Measurements from ENCODE around the gene CD99.
"Not testable (repeated sequence)": the region's sequence is repeated elsewhere in the genome, so short reads cannot be mapped to it uniquely, and the experiment has no call there.

Gene CD99

DNA sequence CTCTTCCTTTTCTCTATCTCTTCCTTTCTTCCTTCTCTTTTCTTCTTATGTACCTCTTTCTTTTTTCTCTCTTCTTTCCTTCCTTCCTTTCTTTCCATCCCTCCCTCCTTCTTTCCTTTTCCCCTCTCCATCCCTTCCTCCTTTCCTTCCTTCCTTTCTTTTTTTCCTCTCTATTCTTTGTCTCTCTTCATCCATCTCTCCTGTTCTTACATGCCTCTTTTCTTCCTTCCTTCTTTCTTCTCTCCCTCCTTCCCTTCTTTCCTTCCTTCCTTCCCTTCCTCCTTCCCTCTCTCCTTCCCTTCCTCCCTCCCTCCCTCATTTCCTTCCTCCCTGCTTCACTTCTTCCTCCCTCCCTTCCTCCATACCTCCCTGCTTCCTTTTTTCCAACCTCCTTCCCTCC lies 41.6 kb downstream of the CD99 start:
- no peak for DNase-seq

DNA sequence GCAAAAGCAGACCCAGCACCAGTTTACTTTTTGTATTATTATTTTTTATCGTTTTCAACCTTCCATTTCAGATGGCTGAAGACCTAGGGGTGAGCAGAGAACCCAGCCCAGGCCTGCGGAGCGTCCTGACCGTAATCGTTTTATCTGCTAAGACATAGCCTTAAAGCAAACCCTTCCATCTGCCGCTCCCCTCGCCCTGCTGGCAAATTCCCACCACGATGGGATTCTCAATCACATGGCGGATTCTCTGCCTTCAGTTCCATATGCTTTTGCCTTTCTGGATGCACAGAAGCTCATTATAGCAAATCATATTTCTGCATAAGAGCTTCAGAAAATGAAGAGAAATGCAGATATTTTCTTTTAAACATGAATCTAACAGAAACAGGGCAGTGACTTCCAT lies 42.2 kb downstream of the CD99 start:
- no peak for DNase-seq

DNA sequence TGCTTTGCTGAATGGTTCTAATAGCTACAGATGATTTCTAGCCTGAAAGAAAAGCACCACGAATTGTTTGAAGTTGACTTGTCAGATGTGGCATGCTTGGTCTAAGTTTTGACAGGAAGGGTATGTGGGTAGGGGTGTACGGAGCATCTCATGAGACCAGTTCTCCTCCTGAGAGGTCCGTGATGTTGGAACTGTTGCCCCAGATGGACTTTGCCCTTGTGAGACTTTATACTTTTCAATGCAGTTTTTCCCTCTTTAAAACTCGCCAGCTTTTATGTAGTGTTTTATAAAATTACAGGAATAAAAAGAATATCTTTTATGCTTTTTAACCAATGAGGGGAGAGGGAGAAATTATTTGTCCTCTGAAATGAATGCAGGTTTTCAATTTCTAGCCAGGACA lies 44.2 kb downstream of the CD99 start:
- no peak for DNase-seq

DNA sequence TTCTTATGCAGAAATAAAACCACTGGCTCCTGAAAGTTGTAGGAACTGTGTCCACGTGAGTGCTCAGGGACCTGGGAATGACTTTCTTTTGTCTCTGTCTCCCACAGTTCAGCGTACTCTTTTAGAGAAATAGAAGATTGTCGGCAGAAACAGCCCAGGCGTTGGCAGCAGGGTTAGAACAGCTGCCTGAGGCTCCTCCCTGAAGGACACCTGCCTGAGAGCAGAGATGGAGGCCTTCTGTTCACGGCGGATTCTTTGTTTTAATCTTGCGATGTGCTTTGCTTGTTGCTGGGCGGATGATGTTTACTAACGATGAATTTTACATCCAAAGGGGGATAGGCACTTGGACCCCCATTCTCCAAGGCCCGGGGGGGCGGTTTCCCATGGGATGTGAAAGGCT lies 49.6 kb downstream of the CD99 start:
- no peak for DNase-seq

DNA sequence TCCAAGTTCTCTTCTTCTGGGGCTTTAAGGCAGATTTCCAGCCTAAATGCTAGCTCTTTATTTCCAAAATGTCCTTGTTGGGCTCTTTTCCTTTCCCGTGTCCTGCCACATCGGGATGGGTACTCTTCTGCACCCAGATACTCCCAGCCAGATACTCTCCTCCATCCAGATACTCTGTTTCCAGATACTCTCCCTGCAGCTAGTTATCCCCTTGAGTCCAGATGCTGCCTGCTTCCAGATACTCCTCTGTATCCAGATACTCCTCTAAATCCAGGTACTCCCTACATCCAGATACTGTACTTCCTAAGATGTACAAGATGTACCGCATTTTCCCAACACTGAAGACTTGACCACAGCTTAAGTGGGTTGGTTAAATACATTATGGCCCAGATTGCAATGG lies 50.3 kb downstream of the CD99 start:
- DNase-seq = no peak

DNA sequence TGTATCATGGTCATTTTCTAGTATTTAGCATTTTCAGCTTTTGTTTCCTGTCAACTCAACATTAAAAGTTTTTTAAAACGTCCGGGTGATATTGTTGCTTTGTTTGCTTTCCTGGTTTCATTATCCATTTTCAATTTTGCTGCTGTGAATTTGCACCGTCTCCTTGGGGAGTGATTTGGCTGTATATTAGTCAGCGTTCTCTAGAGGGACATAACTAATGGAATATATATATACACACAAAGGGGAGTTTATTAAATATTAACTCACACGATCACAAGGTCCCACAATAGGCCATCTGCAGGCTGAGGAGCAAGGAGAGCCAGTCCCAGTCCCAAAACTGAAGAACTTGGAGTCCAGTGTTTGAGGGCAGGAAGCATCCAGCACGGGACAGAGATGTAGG lies 55.2 kb downstream of the CD99 start:
- not testable (repeated sequence) for DNase-seq

DNA sequence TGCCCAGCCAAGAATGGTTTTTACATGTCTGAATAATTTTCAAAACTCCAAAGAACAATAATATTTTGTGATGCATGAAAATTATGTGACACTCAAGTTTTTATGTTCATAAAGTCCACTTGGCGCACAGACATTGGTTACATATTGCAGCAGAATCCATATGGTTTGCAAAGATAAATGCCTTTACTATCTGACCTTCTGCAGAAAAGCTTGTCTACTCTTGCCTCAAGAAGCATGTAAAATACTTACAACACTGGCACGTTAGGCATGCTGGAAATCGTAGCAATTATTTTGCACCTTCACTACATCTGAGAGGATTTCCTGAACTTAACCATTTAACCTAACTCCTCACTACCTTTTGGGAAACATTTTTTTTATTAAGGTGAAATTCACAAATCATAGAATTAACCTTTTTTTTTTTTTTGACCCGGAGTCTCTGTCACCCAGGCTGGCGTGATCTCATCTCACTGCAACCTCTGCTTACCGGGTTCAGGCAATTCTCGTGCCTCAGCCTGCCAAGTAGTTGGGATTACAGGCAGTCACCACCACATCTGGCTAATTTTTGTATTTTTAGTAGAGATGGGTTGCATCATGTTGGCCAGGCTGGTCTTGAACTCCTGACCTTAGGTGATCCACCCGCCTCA lies 57.2 kb downstream of the CD99 start:
- no peak for DNase-seq

DNA sequence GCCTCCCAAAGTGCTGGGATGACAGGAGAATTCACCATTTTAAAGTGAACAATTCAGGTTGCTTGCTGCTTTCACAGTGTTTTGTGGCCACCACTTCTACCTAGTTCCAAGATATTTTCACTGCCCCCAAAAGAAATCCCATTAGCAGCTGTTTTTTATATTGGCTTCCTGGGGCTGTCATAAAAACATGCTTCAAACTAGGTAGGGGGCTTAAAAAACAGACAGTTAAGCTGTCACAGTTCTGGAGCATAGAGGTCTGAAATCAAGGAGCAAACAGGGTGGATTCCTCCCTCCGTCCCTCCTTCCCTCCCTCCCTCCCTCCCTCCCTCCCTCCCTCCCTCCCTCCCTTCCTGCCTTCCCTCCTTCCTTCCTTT lies 57.7 kb downstream of the CD99 start:
- no peak for DNase-seq

DNA sequence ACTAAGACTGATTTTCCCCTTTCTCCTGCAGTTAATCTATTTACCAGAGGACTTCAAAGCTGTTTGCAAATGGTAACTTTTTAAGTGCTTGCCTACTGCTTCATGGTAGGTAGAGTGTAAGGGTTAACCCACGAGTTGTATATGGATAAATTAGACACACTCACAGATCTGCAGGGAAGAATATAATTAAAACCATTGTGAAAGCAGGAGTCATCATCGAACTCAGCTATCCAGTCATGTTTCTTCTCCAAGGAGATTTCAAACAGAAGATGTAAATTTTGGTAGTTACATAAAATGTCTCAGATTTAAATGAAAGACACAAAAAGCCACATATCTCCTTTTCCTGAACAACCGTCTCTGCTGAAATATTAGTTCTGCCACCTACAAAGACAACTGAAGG lies 60.2 kb downstream of the CD99 start:
- DNase-seq = no peak

DNA sequence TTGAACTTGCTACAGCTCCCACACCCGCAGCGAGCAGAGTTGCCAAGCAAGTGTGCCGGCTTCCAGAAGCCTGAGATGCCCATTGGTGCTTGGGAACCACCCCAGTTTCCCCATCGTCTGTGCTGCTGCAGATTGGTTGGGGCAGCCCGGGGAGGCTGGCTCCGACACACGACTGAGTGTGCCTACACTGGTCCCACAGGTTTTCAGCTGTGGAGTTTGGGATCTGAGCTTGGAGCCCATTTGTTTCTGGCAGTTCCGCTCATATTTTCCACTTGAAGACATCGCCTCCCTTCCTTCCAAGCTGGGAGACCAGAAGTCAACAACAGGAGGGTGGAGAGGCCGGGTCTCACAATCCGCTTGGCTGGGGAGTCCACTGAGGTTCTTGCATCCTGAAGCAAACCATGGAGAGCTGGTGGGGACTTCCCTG lies 60.8 kb downstream of the CD99 start, which contains the start of gene XG:
Gene XG, plus strand, starts transcription at position 167 of the 427 bp plus-strand sequence. Its CDS starts 235 bp downstream, at position 402.
- not testable (repeated sequence) for DNase-seq

DNA sequence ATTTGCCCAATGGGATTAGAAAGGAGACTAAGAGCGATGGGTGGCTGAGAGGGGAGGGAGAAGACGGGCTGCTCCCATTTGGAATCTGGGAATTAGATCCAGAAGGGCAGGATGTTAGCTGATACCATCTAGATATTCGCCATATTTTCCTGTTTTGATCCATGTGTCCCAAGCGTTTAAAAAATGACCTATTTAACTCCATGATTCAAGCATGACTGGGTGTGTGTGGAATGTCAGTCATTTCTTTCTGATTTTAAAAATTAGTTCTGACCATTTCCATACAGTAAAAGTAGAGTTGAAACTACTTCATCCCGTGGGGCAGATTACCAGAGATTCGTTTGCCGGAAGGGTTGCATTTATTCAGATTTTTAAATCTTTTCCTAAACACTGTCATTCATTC lies 61.3 kb downstream of the CD99 start:
- DNase-seq = not testable (repeated sequence)

DNA sequence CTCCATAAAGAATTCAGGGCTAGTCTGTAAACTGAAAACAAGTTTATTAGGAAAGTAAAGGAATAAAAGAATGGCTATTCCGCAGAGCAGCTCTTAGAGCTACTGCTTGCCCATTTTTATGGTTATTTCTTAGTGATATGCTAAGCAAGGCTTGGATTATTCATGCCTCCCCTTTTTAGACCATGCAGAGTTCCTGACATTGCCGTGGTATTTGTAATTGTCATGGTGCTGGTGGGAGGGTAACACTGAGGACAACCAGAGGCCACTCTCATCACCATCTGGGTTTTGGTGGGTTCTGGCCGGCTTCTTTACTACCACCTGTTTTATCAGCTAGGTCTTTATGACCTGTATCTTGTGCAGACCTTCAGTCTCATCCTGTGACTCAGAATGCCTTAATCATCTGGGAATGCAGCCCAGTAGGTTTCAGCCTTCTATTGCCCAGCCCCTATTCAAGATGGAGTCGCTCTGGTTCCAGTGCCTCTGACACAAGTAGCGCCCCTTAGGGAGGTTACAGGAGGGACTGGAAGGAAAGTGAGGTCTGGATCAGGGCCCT lies 64.1 kb downstream of the CD99 start:
- not testable (repeated sequence) for DNase-seq

DNA sequence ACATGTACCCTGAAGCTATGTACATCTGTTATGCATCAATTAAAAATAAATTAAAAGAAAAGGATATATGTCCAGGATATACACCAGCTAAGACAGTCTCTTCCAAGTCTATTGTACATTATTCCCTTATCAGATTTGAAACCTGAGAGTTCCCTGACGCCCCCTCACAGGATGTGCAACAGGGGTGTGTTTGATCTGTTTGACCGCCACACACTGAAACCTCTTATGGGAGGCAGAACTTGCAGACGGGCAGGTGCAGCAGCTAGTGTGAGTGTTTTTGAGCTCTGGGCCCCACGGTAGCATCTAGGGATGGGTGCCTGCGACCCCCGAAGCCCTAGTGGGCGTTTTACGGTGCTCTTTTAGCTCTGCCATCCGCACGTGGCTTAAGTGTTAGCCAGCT lies 65.5 kb downstream of the CD99 start:
- DNase-seq = no peak

DNA sequence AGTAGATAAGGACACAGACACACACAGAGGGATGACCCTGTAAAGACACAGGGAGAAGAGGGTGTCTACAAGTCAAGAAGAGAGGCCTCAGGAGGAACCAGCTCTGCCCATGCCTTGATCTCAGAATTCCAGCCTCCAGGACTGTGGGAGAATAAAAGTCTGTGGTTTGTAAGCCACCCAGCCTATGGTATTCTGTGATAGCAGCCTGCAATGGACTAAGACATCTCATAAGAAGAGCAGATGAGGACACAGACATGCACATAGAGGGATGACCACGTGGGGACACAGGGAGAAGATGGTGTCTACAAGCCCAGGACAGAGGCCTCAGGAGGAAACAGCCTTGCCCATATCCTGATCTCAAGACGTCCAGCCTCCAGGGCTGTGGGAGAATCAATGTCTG lies 70.2 kb downstream of the CD99 start:
- DNase-seq = no peak

DNA sequence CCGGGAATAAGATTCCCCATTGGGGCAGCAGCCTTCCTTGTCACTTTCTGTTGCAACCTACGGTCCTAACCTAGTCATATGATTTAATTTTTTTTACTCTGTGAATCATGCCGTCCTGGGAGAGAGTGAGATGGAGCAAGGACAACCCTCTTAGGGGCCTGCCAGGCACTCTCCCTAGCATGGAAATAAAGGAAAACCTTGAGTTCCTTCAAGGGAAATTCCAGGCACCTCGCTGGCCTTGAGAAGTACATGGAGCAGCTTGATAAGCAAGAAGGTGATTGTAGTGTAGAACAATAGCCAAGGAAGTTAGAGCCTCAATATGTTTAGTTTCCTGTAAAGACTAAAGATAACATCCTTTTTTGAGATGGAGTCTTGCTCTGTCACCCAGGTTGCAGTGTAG lies 71.6 kb downstream of the CD99 start:
- DNase-seq = not testable (repeated sequence)

DNA sequence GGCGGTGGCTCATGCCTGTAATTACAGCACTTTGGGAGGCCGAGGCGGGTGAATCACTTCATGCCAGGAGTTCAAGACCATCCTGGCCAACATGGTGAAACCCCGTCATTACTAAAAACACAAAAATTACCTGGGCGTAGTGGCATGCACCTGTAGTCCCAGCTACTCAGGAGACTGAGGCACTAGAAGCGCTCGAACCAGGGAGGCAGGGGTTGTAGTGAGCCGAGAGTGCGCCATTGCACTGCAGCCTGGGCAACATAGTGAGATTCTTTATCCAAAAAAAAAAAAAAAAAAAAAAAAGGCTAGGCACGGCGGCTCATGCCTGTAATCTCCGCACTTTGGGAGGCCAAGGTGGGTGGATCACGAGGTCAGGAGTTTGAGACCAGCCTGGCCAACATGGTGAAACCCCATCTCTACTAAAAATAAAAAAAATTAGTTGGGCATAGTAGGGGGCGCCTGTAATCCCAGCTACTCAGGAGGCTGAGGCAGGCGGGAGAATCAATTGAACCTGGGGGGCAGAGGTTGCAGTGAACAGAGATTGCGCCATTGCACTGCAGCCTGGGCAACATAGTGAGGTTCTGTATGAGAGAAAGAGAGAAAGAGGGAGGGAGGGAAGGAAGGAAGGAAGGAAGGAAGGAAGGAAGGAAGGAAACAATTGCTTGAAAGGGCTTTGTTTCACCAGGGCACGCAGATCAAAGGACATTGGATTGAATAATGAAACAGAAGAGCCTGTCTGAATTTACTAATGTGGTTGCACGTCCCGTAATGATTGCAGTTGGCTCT lies 73.9 kb downstream of the CD99 start:
- DNase-seq = not testable (repeated sequence)

DNA sequence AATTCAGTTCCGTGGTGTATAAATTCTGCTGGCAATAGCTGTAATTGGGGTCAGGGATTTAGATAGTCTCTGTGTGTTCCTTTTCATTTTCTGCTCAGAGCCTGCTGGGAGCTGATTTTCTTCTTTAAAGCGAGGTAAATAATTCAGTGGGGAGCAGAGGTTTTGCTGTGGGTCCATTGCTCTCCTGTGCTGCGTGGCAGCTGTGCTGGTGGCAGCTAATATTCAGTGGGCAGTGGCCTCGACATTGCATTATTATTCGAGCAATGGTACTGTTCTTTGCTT lies 74.4 kb downstream of the CD99 start:
- DNase-seq = no peak

DNA sequence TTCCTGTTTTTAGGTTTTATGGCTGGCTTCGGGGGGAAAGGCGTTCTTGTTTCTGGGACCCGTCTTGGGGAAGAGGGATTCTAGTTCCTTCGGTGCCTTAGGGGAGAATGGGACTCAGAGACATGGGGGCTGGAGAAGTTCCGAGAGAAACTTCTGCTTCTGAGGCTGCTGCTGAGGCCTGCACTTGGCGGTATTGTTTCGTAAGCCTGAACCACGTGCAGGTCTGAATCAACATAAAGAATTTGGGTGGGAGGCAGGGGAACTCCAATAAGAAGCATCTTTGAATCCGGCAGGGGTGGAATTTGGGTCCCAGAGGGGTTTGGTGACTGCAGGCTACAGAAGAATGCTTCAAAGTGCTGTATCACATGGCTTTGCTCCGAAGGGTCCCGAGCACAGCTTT lies 75.8 kb downstream of the CD99 start:
- no peak for DNase-seq

DNA sequence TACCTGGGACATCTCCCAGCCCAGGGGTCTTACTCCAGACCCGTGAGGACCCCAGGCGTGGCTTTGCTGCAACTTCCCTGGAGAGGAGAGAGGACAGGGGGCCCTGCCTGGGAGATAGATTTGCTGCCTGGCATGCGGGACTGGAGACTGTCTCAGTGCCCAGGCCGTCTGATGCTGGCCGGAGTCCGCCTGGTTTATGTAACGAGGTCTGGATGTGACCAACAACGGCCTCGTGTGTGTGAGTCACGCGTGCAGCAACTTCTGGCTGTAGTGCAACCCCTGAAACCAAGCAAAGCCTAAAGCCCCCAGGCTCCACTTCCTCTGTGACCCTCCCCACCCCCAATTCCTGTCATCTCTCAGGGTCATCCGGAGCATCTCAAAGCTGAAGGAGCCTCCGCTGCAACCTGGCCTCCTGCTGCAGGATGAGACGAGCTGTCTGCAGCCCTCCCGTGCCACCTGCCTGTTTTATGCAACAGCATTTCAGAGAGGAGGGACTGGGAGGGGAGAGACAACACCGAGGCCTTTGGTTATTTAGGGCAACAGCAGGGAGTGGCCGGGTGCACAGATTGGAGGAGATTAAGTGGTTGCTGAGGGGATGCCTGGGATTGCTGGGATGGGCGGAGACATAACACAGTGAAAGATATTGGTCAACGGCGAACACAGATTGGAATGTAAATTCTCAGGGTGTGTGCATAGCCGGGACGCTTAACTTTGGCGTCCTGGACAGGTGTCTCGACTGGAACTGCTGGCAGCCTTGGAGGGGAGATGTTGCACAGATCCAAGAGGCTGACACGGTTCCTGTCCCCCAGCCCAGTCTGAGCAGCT lies 76.7 kb downstream of the CD99 start:
- no peak for DNase-seq

DNA sequence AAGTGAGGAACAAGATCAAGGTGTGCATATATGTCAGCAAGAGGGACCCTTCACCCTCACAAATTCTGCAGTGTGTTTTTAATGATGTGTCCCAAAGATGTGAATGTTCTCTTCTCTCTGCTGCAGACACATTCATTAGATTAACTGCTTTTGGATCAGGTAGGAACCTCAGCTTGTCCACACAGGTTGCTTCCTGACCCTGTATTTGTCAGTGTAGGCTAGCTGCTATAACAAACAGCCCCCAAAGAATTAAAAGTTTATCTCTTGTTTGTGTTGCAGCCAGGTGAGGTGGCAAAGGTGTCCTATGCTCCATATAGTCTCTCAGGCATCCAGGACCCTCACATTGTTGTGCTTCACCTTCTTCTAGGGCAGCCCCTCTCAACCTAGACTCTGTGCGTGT lies 78.5 kb downstream of the CD99 start:
- no peak for DNase-seq

DNA sequence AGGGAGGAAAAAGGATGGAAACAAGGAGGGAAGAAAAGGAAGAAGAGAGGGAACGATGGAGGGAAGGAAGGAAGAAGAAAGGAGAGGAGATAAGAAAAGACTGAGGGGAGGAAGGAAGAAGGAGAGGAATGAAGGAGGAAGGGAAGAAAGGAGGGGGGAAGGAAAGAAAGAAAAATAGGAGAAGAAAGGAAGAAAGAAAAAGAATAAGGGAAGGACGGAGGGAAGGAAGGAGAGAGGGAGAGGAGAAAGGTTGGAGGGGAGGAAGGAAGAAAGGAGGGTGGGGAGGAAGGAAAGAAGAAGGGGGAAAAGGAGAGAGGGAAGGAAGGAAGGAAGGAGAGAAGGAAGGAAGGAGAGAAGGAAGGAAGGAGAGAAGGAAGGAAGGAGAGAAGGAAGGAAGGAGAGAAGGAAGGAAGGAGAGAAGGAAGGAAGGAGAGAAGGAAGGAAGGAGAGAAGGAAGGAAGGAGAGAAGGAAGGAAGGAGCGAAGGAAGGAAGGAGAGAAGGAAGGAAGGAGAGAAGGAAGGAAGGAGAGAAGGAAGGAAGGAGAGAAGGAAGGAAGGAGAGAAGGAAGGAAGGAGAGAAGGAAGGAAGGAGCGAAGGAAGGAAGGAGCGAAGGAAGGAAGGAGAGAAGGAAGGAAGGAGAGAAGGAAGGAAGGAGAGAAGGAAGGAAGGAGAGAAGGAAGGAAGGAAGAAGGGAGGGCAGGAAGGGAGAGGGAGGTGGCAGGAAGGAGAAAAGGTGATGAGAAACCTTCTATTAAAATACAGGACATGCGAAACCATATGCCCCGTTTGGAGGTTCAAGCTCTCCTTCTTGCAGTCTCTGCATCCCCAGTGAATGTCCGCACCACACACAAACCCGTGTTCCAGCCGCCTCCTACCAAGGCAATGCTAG lies 82.3 kb downstream of the CD99 start:
- not testable (repeated sequence) for DNase-seq

DNA sequence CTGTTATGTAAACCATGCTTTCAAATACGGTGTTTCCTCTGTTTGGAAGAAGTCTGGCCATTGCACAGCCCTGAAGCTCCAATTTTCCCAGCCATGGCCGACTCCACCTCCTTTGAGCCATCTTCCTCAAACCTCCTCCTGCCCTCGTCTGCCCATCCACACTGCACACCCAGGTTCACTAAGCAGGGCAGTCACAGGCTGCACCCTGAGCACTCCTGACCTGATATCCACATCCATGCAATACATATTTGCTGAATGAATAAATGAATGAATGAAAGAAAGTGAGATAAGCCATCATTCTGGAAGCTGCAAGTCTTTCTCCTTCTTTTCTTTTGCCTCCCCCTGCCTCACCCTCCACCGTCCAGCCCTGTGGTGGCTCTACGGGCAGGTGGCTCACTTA lies 83.0 kb downstream of the CD99 start:
- no peak for DNase-seq

DNA sequence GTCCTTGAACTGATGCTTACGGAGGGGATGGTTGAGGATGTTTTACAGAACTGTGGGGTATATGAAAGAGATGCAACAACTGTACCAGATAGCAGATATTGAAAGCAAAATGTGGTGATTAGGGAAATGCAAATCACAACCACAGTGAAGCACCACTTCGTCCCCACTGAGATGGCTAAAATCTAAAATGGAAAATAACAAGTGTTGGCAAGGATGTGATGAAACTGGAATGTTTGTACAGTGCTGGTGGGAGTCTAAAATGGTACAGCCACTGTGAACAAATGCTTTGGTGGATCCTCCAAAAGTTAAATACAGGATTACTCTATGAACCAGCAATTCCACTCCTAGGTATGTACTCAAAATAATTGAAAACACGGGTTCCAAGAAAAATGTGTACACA lies 83.7 kb downstream of the CD99 start:
- DNase-seq = no peak
